LNCaP clone FGC (cell line): ENCODE measurements around the gene CFAP206.
A peak's percentile ranks its signal among the peaks of the same experiment; 100 is the strongest.

ENCODE experiments used
- DNase-seq: peaks from one replicate; pipeline ENCODE4 v3.0.0-alpha.2; 2011; ENCODE audit warnings: low read depth
- H3K4me3 ChIP-seq: 2 replicates; pipeline ENCODE4 v1.5.1; 2011; ENCODE audit warnings: mild to moderate bottlenecking, low read depth, low read length, control low read depth
- CTCF ChIP-seq: IDR thresholded peaks from 2 replicates; pipeline ENCODE4 v1.5.1; 2012; ENCODE audit warnings: mild to moderate bottlenecking; ENCODE audit not compliant: control insufficient read depth, insufficient read depth; ENCODE audit errors: extremely low read depth

CFAP206 gene

GRCh38 chr6:87376643-87377042 lies 31.1 kb upstream of the CFAP206 start:
- H3K4me3 ChIP-seq = no peak overlapping the region
- TF ChIP-seq CTCF = no peak
- DNase-seq = no peak

GRCh38 chr6:87378947-87379346 lies 28.8 kb upstream of the CFAP206 start:
- no peak for TF ChIP-seq CTCF
- DNase-seq = no peak
- H3K4me3 ChIP-seq = no peak overlapping the region

DNA sequence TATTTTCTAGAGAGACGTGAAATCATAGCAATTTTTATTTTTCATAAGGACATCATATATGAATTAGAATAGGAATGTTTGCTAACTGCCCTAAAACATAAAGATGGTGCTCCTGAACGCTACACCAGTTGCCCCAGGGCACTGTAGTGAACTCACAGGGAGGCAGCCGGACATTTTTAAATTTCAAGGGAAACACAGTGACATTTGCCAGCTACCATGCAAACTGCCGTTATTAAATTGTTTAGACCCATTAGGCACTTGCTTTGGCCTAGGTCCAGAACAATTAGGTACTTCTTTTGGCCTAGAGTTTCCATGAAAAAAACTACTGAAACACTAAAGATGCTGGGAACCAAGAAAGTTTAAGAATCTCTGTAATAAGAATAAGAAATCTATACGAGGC lies 24.9 kb upstream of the CFAP206 start:
- DNase-seq = no peak
- no peak overlapping the region for H3K4me3 ChIP-seq
- no peak for TF ChIP-seq CTCF

- no peak overlapping the region for H3K4me3 ChIP-seq
- TF ChIP-seq CTCF = no peak
- no peak for DNase-seq
Observed at GRCh38 chr6:87384038-87384437, 23.7 kb upstream of the CFAP206 start.

DNA sequence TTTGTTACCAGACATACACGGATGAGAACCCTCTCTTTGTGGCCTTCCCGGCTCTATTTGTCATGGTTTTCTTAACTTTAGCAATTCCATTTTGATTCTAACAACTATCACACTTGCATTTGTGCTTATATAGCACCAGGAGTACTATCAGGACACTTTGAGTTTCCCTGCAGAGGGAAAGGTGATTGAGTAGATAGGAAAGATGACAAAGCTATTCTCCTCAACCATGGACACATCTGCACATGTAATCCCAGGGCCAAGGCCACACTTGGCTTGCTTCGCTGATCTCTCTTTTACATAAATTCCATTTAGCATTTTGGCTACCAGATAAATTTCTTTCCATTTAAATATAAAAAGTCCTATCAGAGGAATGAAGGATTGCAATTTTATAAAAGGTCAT lies 23.3 kb upstream of the CFAP206 start:
- TF ChIP-seq CTCF = no peak
- H3K4me3 ChIP-seq = no peak overlapping the region
- DNase-seq = no peak

- TF ChIP-seq CTCF = peak; percentile 43
- no peak overlapping the region for H3K4me3 ChIP-seq
- DNase-seq = no peak
Observed at GRCh38 chr6:87391334-87391733, 16.4 kb upstream of the CFAP206 start.

GRCh38 chr6:87393026-87393622 lies 14.6 kb upstream of the CFAP206 start:
- peak; percentile 25; the same call in 1 of the 2 replicates for TF ChIP-seq CTCF
- no peak for DNase-seq
- H3K4me3 ChIP-seq = no peak overlapping the region
